Liver (tissue), 9 donors: ENCODE results near the gene RAD23A. TPM values are rescaled to one million over a fixed set of nuclear protein-coding genes. Genes with fewer than 3 reads are reported as not detected.

Experiments used
- DNase-seq: peaks from one replicate; pipeline ENCODE4 v3.0.0-alpha.2; 2017; ENCODE audit warnings: low spot score
- H3K27ac ChIP-seq, 2 donors: one replicate each; pipeline ENCODE4 v1.7.0; 2013; ENCODE audit warnings: inconsistent platforms in 2 of 2, low read length in 2 of 2, control low read depth in 1 of 2, low read depth in 1 of 2, mild to moderate bottlenecking in 1 of 2
- H3K27me3 ChIP-seq, 4 donors: one replicate each; pipeline versions ENCODE4 v1.6.1 to v1.7.0; 2013; ENCODE audit warnings: low read length in 3 of 4, inconsistent platforms in 1 of 4, mild to moderate bottlenecking in 1 of 4, moderate library complexity in 1 of 4; ENCODE audit not compliant: control insufficient read depth in 4 of 4, insufficient read depth in 4 of 4
- H3K36me3 ChIP-seq, 4 donors: one replicate each; pipeline versions ENCODE4 v1.6.1 to v1.7.0; 2013; ENCODE audit warnings: low read length in 3 of 4, mild to moderate bottlenecking in 3 of 4, low read depth in 1 of 4, moderate library complexity in 1 of 4; ENCODE audit not compliant: control insufficient read depth in 4 of 4, insufficient read depth in 3 of 4
- H3K4me1 ChIP-seq, 4 donors: one replicate each; pipeline versions ENCODE4 v1.6.1 to v1.7.0; 2013; ENCODE audit warnings: low read length in 3 of 4, mild to moderate bottlenecking in 3 of 4, moderate library complexity in 1 of 4; ENCODE audit not compliant: control insufficient read depth in 4 of 4, insufficient read depth in 4 of 4
- H3K4me3 ChIP-seq, 3 donors: one replicate each; pipeline versions ENCODE4 v1.6.1 to v1.7.0; 2013; ENCODE audit warnings: low read length in 3 of 3, control low read depth in 1 of 3, low read depth in 1 of 3, mild to moderate bottlenecking in 1 of 3
- H3K9ac ChIP-seq, 2 donors: one replicate each; pipeline ENCODE4 v1.7.0; 2013; ENCODE audit warnings: low read length in 2 of 2, mild to moderate bottlenecking in 2 of 2, moderate library complexity in 2 of 2, control low read depth in 1 of 2, low read depth in 1 of 2
- H3K9me3 ChIP-seq, 4 donors: one replicate each; pipeline versions ENCODE4 v1.6.1 to v1.7.0; 2013; ENCODE audit warnings: low read length in 3 of 4; ENCODE audit not compliant: control insufficient read depth in 4 of 4
- ATF3 ChIP-seq: IDR thresholded peaks from 2 replicates; pipeline ENCODE4 v1.6.1; 2016; ENCODE audit warnings: antibody characterized with exemption
- CTCF ChIP-seq: fragments of 150-350 bp; IDR thresholded peaks from 2 replicates; pipeline ENCODE4 v1.5.1; 2017; ENCODE audit warnings: improper control_type of control experiment, low read depth, low read length; ENCODE audit not compliant: missing input control
- EGR1 ChIP-seq, 2 donors: IDR thresholded peaks; 2 replicates each; pipeline ENCODE4 v1.6.1; 2016 to 2018; ENCODE audit warnings: antibody characterized with exemption in 2 of 2, low read depth in 2 of 2
- FOXA1 ChIP-seq: IDR thresholded peaks from 2 replicates; pipeline ENCODE4 v1.6.1; 2016; ENCODE audit warnings: antibody characterized with exemption
- FOXA2 ChIP-seq: IDR thresholded peaks from 2 replicates; pipeline ENCODE4 v1.6.1; 2016; ENCODE audit warnings: antibody characterized with exemption
- GABPA ChIP-seq, 2 donors: IDR thresholded peaks in 1 of 2; conservative IDR thresholded peaks in 1 of 2; 2 replicates each; pipeline ENCODE4 v1.6.1; 2016; ENCODE audit warnings: antibody characterized with exemption in 2 of 2, mild to moderate bottlenecking in 1 of 2, moderate library complexity in 1 of 2
- HNF4A ChIP-seq, 2 donors: conservative IDR thresholded peaks; 2 replicates each; pipeline ENCODE4 v1.6.1; 2016; ENCODE audit warnings: antibody characterized with exemption in 2 of 2, mild to moderate bottlenecking in 2 of 2
- HNF4G ChIP-seq: IDR thresholded peaks from 2 replicates; pipeline ENCODE4 v1.6.1; 2016; ENCODE audit warnings: antibody characterized with exemption
- JUND ChIP-seq, 2 donors: IDR thresholded peaks; 2 replicates each; pipeline ENCODE4 v1.6.1; 2016; ENCODE audit warnings: antibody characterized with exemption in 2 of 2
- NR2F2 ChIP-seq: IDR thresholded peaks from 2 replicates; pipeline ENCODE4 v1.6.1; 2016; ENCODE audit warnings: antibody characterized with exemption
- RAD21 ChIP-seq, 2 donors: IDR thresholded peaks; 2 replicates each; pipeline ENCODE4 v1.6.1; 2016; ENCODE audit warnings: antibody characterized with exemption in 2 of 2, mild to moderate bottlenecking in 2 of 2
- RXRA ChIP-seq, 2 donors: IDR thresholded peaks; 2 replicates each; pipeline ENCODE4 v1.6.1; 2017 to 2018; ENCODE audit warnings: antibody characterized with exemption in 2 of 2, mild to moderate bottlenecking in 1 of 2
- TAF1 ChIP-seq: conservative IDR thresholded peaks from 2 replicates; pipeline ENCODE4 v1.6.1; 2016; ENCODE audit warnings: antibody characterized with exemption, mild to moderate bottlenecking
- YY1 ChIP-seq: IDR thresholded peaks from 2 replicates; pipeline ENCODE4 v1.6.1; 2016; ENCODE audit warnings: antibody characterized with exemption, mild to moderate bottlenecking
- WGBS: extraction: QIAGEN DNeasy Blood & Tissue Kit; methylation state at CpG from one replicate; pipeline ENCODE4 v1.1.7; 2013; 5-methylcytosine and 5-hydroxymethylcytosine counted together
- polyA plus RNA-seq, 2 donors: library from polyadenylated mRNA; stranded (reverse) in 1 of 2; unstranded in 1 of 2; fragments of 200-250 nt in 1 of 2; fragments of >200 nt in 1 of 2; fragmentation: Nextera tagmentation in 1 of 2; extraction: Ambion mirVana in 1 of 2; gene quantifications; one replicate each; pipeline versions ENCODE4 v1.2.1 to v1.2.3, GENCODE V29; 2013 to 2015
- total RNA-seq, 2 donors: library from RNA; depleted of rRNA; stranded (reverse); fragments of >200 nt; gene quantifications; one replicate each; pipeline ENCODE4 v1.2.3, GENCODE V29; 2014
- TF ChIP-seq, protein P1 (sequence below): IDR thresholded peaks from 2 replicates; pipeline ENCODE4 v1.6.1; 2016; ENCODE audit warnings: antibody characterized with exemption
- TF ChIP-seq, protein P2 (sequence below): IDR thresholded peaks from 2 replicates; pipeline ENCODE4 v1.6.1; 2016; ENCODE audit warnings: antibody characterized with exemption, mild to moderate bottlenecking
- donor health status: healthy.
- donor health status: healthy.
- donor health status: healthy.
- donor health status: healthy.
- donor health status: healthy.

Gene RAD23A
- total and polyA plus RNA-seq, 4 donors: 42.9 to 112 (median 66.8) TPM

- TF ChIP-seq, protein P1, sequence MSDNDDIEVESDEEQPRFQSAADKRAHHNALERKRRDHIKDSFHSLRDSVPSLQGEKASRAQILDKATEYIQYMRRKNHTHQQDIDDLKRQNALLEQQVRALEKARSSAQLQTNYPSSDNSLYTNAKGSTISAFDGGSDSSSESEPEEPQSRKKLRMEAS: no peak
- no peak for TF ChIP-seq FOXA2
- no peak for TF ChIP-seq GABPA (IDR thresholded peaks at IDR 0.05 in 1 of 2, conservative IDR thresholded peaks at IDR 0.05 in 1 of 2)
- TF ChIP-seq RAD21 (IDR thresholded peaks at IDR 0.05): no peak
- TF ChIP-seq FOXA1: no peak
- TF ChIP-seq YY1: no peak
- no peak for TF ChIP-seq ATF3
- TF ChIP-seq TAF1: no peak
- TF ChIP-seq JUND (IDR thresholded peaks at IDR 0.05): no peak
- no peak for TF ChIP-seq EGR1 (IDR thresholded peaks at IDR 0.05; ENCODE audit: low read depth in 2 of 2)
- TF ChIP-seq RXRA (IDR thresholded peaks at IDR 0.05): no peak
- no peak for TF ChIP-seq NR2F2
- TF ChIP-seq, protein P2, sequence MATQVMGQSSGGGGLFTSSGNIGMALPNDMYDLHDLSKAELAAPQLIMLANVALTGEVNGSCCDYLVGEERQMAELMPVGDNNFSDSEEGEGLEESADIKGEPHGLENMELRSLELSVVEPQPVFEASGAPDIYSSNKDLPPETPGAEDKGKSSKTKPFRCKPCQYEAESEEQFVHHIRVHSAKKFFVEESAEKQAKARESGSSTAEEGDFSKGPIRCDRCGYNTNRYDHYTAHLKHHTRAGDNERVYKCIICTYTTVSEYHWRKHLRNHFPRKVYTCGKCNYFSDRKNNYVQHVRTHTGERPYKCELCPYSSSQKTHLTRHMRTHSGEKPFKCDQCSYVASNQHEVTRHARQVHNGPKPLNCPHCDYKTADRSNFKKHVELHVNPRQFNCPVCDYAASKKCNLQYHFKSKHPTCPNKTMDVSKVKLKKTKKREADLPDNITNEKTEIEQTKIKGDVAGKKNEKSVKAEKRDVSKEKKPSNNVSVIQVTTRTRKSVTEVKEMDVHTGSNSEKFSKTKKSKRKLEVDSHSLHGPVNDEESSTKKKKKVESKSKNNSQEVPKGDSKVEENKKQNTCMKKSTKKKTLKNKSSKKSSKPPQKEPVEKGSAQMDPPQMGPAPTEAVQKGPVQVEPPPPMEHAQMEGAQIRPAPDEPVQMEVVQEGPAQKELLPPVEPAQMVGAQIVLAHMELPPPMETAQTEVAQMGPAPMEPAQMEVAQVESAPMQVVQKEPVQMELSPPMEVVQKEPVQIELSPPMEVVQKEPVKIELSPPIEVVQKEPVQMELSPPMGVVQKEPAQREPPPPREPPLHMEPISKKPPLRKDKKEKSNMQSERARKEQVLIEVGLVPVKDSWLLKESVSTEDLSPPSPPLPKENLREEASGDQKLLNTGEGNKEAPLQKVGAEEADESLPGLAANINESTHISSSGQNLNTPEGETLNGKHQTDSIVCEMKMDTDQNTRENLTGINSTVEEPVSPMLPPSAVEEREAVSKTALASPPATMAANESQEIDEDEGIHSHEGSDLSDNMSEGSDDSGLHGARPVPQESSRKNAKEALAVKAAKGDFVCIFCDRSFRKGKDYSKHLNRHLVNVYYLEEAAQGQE: no peak
- no peak for TF ChIP-seq CTCF
- TF ChIP-seq HNF4G: no peak
- TF ChIP-seq HNF4A (conservative IDR thresholded peaks at IDR 0.05): no peak
- Histone ChIP-seq H3K27me3 (no peaks in the 10 kb centered on the region), H3K27ac (no peak overlapping the region), H3K4me3 (no peak overlapping the region), H3K9ac (no peak overlapping the region), H3K4me1 (peaks cover 0 to 7% (median 2%) of the 10 kb centered on the region in 4 donors), H3K36me3 (no peaks in the 10 kb centered on the region), H3K9me3 (no peaks in the 10 kb centered on the region)
- WGBS: 88% methylated on average over 6 of the region's 6 CpGs
- no peak for DNase-seq
Observed at GRCh38 chr19:12982648-12983047, 37.0 kb downstream of the RAD23A start.

- H3K9me3 ChIP-seq: no peaks in the 10 kb centered on the region
- WGBS: 47% methylated on average over 10 of the region's 10 CpGs
- no peaks in the 10 kb centered on the region for H3K27me3 ChIP-seq
- DNase-seq: no peak
- no peak overlapping the region for H3K9ac ChIP-seq
- no peak overlapping the region for H3K27ac ChIP-seq
- TF ChIP-seq GABPA (IDR thresholded peaks at IDR 0.05 in 1 of 2, conservative IDR thresholded peaks at IDR 0.05 in 1 of 2) (no peak), EGR1 (IDR thresholded peaks at IDR 0.05; ENCODE audit: low read depth in 2 of 2) (no peak), JUND (IDR thresholded peaks at IDR 0.05) (no peak), RAD21 (IDR thresholded peaks at IDR 0.05) (no peak), YY1 (no peak)
- H3K4me1 ChIP-seq: peaks cover 0 to 7% (median 2%) of the 10 kb centered on the region in 4 donors
- peak overlapping the region in 1 of 3 donors; percentile 26 for H3K4me3 ChIP-seq
- H3K36me3 ChIP-seq: no peaks in the 10 kb centered on the region
Observed at GRCh38 chr19:12983091-12983490, 37.4 kb downstream of the RAD23A start.
